Stimulated activated CD8-positive, alpha-beta memory T cell treated with anti-CD3 and anti-CD28 coated beads, Interleukin-2, amount 100 ng/mL, for 1 hour (primary cell): ENCODE results near the gene GNE.
"Not testable (repeated sequence)": the region's sequence is repeated elsewhere in the genome, so short reads cannot be mapped to it uniquely, and the experiment has no call there.

Experiments
- DNase-seq, 2 donors: peaks; one replicate each; pipeline ENCODE4 v3.0.0-alpha.2; 2020; ENCODE audit warnings: low read depth in 2 of 2

The GNE gene

DNA sequence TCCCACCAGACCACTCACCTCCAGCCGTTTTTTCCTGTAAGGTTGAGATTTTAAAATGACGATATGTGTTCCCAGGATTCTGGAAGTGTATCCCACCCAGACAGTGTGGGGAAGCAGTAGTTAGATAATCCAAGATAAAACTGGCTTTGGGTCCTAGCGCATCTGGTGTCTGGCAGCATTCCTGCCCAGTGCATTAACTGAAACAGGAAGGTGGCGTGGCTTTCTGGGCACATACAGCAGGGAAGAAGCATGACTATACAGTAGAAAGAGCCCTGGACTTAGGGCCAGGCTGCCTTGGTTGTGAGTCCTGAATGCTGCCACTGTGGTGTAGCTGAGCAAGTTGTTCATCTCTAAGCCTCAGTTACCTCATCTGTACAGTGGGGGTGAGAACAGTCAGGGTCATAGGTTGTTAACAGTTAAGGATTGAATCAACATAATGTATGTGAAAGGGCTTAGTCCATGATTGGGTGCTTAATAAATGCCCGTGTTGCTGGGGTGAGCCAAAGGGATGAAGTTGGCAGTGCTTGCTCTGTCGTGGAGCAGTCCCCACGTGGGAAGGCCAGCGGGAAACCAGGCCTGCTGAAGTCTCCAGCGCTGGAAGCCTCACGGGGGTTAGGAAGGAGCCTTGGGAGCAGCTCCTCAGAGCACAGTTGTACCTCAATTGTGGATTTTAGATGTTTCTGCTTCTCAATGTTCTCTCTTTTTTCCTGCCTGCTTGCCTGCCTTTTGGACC lies 49.6 kb downstream of the GNE start:
- no peak for DNase-seq

DNA sequence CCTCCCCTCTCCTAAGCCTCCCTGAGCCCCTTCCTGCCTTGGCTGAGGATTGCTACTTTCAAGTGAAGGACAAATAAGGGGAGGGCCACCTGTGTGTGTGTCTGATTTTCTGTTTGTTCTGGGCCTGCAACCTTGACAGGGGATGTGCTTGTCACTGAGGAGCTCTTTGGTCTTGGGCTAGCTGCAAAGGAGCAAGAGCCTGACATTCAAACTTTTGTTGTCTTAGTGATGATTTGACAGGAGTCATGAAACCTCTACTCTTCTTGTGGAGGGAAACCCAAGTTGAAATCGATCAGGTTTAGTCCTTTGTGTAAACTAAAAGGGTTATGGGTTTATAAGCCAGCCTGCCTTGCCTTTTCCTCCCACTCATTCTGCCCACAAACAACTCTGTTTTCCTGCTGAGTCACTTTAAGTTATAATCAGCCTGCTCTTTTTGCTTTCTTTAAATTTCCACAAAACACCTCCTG lies 50.7 kb downstream of the GNE start:
- DNase-seq = no peak

DNA sequence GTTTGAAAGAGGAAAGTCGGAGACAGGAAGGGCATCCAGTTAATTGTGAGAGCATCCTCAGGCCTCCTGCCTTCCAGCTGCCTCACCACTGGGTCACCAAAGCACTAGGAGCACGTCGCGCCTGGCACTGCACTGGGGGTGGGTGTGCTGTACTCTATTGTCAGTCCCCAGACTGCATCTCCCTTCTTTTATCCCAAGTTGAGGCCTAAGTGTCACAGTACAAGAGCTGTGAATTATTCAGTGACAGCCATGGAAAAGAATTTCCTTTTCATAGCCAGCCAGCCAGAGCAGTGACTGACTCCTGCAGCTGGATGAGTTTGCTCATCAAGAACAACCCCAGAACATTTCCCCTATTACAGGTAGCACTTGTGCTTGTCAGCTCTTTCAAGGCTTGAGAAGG lies 51.2 kb downstream of the GNE start:
- DNase-seq = no peak

- DNase-seq = no peak
Observed at GRCh38 chr9:36204906-36205547, 53.2 kb downstream of the GNE start.

GRCh38 chr9:36194326-36195000 lies 63.8 kb downstream of the GNE start:
- no peak for DNase-seq

- no peak for DNase-seq
Observed at GRCh38 chr9:36193023-36193422, 65.2 kb downstream of the GNE start.

GRCh38 chr9:36192196-36192595 lies 66.1 kb downstream of the GNE start:
- DNase-seq = no peak

DNA sequence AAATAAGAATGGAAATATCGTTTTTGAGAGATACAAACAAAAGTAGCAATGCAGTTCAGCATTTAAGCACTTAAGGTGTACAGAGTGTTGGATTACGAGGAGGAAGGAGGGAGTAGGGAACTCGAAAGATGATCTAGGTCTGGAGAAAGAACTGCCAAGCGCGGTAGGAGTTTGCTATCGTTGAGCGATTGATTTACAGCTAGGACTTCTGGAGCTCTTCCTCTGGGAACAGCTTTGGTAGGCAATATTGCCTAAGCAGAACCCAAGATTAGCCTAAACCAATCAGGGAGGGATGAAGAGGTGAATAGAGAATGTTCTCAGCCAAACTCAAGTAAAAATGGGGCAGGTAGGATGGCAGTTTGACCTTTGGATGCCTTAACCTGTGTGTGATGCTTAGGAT lies 66.6 kb downstream of the GNE start:
- no peak for DNase-seq

DNA sequence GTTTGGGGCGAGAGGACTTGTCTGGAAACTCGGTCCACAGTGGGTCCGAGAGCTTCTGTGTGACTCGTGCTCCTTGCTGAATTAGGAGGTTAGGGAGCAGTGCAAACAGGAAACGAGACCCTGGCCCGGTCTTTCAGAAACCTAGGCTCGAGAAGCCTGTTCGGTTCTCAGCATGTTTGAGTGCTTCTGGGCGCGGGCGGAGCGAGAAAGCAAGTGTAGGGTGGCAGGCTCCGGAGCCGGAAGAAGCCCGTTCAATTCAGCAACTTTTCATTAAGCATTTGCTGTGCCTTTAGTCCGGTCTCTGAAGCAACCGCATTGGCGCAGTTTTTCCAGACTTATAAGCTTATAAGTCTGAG lies 67.0 kb downstream of the GNE start:
- peak; percentile 12 to 17 for DNase-seq

DNA sequence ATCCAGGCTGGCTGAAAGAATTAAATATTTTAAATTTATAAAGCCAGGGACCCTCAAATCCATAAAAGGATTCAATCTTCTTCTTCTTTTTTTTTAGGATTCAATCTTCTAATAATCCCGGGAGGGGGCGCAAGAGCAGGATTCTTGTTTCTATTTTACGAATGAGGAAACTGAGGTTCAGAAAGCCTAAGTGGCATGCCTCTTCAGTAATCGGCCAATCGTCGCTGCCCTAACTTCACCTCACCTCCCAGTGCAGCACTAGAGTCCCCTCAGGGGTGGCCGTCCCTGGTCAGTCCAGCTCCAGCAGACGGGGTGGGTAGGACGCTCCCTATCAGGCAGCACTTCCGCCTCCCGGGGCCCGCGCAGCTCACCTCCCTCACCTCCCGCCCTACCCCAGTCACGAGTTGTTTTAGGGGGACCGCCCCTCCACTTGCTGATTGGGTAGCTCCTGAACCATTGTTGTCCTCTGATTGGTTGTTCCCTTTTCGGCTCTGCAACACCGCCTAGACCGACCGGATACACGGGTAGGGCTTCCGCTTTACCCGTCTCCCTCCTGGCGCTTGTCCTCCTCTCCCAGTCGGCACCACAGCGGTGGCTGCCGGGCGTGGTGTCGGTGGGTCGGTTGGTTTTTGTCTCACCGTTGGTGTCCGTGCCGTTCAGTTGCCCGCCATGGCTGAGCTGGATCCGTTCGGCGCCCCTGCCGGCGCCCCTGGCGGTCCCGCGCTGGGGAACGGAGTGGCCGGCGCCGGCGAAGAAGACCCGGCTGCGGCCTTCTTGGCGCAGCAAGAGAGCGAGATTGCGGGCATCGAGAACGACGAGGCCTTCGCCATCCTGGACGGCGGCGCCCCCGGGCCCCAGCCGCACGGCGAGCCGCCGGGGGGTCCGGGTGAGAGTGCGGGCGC lies 67.6 kb downstream of the GNE start, which contains the start of gene CLTA:
CLTA (plus strand) TSS at position 534 of the 902 bp plus-strand sequence; CDS start at position 670, 136 bp downstream.
- DNase-seq = peak; percentile 79 to 87

GRCh38 chr9:36189976-36190375 lies 68.3 kb downstream of the GNE start:
- DNase-seq = no peak

GRCh38 chr9:36188212-36188611 lies 70.0 kb downstream of the GNE start:
- no peak for DNase-seq

GRCh38 chr9:36187414-36187813 lies 70.8 kb downstream of the GNE start:
- no peak for DNase-seq

- DNase-seq = not testable (repeated sequence)
Observed at GRCh38 chr9:36180243-36180642, 78.0 kb downstream of the GNE start.

DNA sequence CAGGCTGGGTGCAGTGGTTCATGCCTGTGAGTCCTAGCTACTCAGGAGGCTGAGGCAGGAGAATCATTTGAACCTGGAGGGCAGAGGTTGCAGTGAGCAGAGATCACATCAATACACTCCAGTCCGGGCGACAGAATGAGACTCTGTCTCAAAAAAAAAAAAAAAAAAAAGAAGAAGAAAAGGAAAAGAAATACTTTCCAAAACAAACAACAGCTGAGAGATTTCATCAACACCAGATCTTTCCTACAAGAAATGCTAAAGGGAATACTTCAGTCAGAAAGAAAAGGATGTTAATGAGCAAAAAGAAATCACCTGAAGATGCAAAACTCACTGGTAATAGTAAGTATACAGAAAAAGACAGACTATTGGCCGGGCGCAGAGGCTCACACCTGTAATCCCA lies 80.7 kb downstream of the GNE start:
- DNase-seq = no peak

GRCh38 chr9:36176496-36176895 lies 81.8 kb downstream of the GNE start:
- not testable (repeated sequence) for DNase-seq

DNA sequence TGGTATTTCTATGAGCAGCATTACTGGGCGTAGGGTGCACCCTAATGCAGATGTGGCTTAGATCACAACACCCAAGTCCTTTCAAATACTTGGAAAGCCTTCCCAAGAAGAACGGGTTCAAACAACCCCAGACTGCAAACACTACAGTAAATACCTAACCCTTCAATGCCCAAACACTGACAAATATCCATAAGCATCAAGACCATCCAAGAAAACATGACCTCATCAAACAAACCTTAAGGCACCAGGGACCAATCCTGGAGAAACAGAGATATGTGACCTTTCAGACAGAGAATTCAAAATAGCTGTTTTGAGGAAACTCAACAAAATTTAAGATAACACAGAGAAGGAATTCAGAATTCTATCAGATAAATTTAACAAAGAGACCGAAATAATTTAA lies 83.0 kb downstream of the GNE start:
- not testable (repeated sequence) for DNase-seq

GRCh38 chr9:36174731-36175130 lies 83.5 kb downstream of the GNE start:
- DNase-seq = no peak

DNA sequence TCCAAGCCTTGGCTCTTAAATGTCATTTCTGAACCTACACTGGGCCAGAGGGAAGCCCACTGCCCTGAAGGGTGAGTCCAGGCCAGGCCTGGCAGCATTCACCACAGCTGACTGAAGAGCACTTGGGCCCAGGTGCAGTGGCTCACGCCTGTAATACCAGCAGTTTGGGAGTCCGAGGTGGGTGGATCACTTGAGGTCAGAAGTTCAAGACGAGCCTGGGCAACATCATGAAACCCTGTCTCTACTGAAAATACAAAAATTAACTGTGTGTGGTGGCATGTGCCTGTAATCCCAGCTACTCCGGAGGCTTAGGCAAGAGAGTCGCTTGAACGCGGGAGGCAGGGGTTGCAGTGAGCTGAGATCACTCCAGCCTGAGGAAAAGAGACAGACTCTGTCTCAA lies 84.0 kb downstream of the GNE start:
- DNase-seq = no peak

DNA sequence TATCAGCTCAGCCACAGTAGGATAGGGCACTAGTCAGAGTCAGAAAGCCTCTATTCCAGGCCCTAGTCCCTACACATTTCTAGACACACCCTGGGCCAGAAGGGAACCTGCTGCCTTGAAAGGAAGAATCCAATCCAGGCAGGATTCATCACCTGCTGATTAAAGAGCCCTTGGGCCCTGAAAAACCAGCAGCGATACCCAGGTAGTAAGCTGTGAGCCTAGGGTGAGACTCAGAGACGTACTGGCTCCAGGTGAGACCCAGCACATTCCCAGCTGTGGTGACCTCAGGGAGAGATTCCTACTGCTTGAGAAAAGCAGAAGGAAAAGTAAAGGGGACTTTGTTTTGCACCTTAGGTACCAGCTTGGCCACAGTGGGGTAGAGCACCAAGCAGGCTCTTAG lies 84.4 kb downstream of the GNE start:
- no peak for DNase-seq

DNA sequence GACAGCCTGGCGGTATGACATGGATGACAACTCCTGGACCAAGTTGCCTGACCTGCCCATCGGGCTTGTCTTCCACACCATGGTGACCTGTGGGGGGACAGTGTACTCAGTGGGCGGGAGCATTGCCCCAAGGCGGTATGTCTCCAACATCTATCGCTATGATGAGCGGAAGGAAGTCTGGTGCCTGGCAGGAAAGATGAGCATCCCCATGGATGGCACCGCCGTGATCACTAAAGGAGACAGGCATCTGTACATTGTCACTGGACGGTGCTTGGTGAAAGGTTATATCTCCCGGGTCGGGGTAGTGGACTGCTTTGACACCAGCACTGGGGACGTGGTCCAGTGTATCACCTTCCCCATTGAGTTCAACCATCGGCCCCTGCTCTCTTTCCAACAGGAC lies 87.7 kb downstream of the GNE start:
- DNase-seq = no peak

DNA sequence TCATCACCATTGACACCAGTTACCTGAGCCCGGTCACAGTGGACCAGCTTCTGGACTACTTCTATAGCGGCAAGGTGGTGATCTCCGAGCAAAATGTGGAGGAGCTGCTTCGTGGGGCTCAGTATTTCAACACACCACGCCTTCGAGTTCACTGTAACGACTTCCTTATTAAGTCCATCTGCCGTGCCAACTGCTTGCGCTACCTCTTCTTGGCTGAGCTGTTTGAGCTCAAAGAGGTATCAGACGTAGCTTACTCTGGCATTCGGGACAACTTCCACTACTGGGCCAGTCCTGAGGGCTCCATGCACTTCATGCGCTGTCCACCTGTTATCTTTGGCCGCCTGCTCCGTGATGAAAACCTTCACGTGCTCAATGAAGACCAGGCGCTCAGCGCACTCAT lies 88.5 kb downstream of the GNE start:
- no peak for DNase-seq
